Smooth muscle cell (in vitro differentiated cells): ENCODE measurements around the gene NOS1AP. TPM values are rescaled to one million over a fixed set of nuclear protein-coding genes. Genes with fewer than 3 reads are reported as not detected.
"Not testable (repeated sequence)": the region's sequence is repeated elsewhere in the genome, so short reads cannot be mapped to it uniquely, and the experiment has no call there.

Source experiments
- DNase-seq: peaks from one replicate; lab custom pipeline; 2025; ENCODE audit not compliant: unreplicated experiment; lab: John Stamatoyannopoulos, UW
- H2AFZ ChIP-seq: fragments of 200-600 bp; sonication (generic); 2 replicates; pipeline ENCODE4 v1.6.0; 2016; ENCODE audit warnings: antibody characterized with exemption, low read depth, mild to moderate bottlenecking
- H3F3A ChIP-seq: fragments of 200-600 bp; sonication (generic); 2 replicates; pipeline ENCODE4 v1.6.0; 2017; ENCODE audit warnings: antibody characterized with exemption, low read depth
- H3K27ac ChIP-seq: fragments of 200-600 bp; sonication (generic); 2 replicates; pipeline ENCODE4 v1.5.1; 2016; ENCODE audit warnings: low read depth, mild to moderate bottlenecking
- H3K27me3 ChIP-seq: fragments of 200-600 bp; sonication (generic); 2 replicates; pipeline ENCODE4 v1.6.1; 2016; ENCODE audit warnings: low read depth, mild to moderate bottlenecking
- H3K36me3 ChIP-seq: fragments of 200-600 bp; sonication (generic); 2 replicates; pipeline ENCODE4 v1.5.1; 2016; ENCODE audit warnings: low read depth
- H3K4me1 ChIP-seq: fragments of 200-600 bp; sonication (generic); 2 replicates; pipeline ENCODE4 v1.5.1; 2016; ENCODE audit warnings: low read depth
- H3K4me2 ChIP-seq: fragments of 200-600 bp; sonication (generic); 2 replicates; pipeline ENCODE4 v1.6.0; 2016; ENCODE audit warnings: mild to moderate bottlenecking
- H3K4me3 ChIP-seq: fragments of 200-600 bp; sonication (generic); 2 replicates; pipeline ENCODE4 v1.5.1; 2016; ENCODE audit warnings: mild to moderate bottlenecking
- H3K79me2 ChIP-seq: fragments of 200-600 bp; sonication (generic); 2 replicates; pipeline ENCODE4 v1.6.0; 2016; ENCODE audit warnings: low read depth, mild to moderate bottlenecking
- H3K9ac ChIP-seq: fragments of 200-600 bp; sonication (generic); 2 replicates; pipeline ENCODE4 v1.6.0; 2016; ENCODE audit warnings: low read depth
- H3K9me3 ChIP-seq: fragments of 200-600 bp; sonication (generic); replicated peaks from 2 replicates; pipeline ENCODE4 v1.5.1; 2016; ENCODE audit warnings: low read depth
- H4K20me1 ChIP-seq: fragments of 200-600 bp; sonication (generic); 2 replicates; pipeline ENCODE4 v1.6.0; 2016; ENCODE audit warnings: low read depth
- WGBS: methylation state at CpG from one replicate; pipeline ENCODE4 v1.1.7; 2016; ENCODE audit warnings: low lambda C conversion rate; 5-methylcytosine and 5-hydroxymethylcytosine counted together
- polyA plus RNA-seq: library from polyadenylated mRNA; unstranded; fragments of >200 nt; fragmentation: Nextera tagmentation; extraction: Ambion mirVana; gene quantifications from 2 replicates; pipeline ENCODE4 v1.2.1, GENCODE V29; 2016
- total RNA-seq: library from RNA; depleted of rRNA; stranded (reverse); fragments of >200 nt; gene quantifications from 2 replicates; pipeline ENCODE4 v1.2.3, GENCODE V29; 2014
- TF ChIP-seq, protein P1 (sequence below): fragments of 200-600 bp; sonication (generic); IDR thresholded peaks from 2 replicates; pipeline ENCODE4 v1.5.1; 2017; ENCODE audit warnings: borderline replicate concordance, mild to moderate bottlenecking, antibody characterized with exemption; ENCODE audit not compliant: insufficient read depth, poor library complexity, severe bottlenecking

Gene NOS1AP
- total and polyA plus RNA-seq, 2 experiments from 2014 or later: 0.54 to 0.80 TPM

DNA sequence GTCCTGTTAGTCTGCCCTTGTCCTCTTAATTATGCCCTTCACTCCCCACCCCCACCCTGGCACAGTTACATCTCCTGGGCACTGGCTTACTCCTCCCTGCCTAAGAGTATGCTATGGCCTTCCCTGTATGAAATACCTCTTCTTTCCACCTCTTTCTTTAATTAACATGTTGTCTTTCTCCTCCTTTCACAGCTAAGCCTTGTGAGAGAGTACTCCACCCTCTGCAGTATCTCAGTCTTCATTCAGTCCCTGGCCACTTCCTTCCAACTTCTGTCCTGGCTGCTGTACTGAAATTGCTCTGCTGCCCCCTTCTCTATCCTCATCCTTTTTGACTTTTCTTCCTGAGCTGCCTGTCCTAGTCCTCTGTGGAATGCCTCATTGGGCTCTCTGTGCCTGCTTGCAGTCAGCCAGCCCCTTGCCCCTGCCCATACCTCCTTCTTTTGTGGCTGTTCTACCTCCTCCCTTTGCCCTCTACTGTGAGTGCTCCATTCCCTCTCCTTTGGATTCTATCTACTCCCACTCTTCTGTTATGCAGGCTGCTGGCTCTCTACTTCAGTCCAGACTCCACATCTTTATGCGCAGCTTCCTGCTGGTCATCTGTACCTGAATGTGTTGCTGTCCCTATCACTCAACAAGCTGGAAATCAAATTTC lies 8.3 kb downstream of the NOS1AP start:
- no peak overlapping the region for H3K4me2 ChIP-seq
- H3K27me3 ChIP-seq: no peaks in the 10 kb centered on the region

DNA sequence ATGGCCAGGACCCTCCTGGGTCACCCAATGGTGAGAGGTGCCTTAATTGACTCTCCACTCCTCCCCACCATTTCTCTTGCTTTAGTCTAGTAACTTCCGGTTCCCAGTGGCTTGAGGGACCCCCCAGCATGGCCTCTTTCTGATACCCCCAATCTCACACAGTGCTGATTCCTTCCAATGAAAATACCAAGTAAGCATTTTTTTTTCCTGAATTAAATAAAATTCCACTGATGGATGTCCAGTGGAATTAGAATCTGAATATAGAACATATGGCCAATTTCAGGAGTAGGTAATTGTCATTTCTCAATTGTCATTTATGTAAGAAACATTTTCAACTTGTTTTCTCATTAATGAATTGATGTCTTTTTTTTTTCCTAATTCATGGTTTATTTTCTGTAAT lies 9.5 kb downstream of the NOS1AP start:
- H3K9ac ChIP-seq: no peak overlapping the region
- no peaks in the 10 kb centered on the region for H3F3A ChIP-seq
- H3K4me3 ChIP-seq: no peak overlapping the region
- no peak overlapping the region for H3K27ac ChIP-seq
- H2AFZ ChIP-seq: no peak overlapping the region
- TF ChIP-seq, protein P1, sequence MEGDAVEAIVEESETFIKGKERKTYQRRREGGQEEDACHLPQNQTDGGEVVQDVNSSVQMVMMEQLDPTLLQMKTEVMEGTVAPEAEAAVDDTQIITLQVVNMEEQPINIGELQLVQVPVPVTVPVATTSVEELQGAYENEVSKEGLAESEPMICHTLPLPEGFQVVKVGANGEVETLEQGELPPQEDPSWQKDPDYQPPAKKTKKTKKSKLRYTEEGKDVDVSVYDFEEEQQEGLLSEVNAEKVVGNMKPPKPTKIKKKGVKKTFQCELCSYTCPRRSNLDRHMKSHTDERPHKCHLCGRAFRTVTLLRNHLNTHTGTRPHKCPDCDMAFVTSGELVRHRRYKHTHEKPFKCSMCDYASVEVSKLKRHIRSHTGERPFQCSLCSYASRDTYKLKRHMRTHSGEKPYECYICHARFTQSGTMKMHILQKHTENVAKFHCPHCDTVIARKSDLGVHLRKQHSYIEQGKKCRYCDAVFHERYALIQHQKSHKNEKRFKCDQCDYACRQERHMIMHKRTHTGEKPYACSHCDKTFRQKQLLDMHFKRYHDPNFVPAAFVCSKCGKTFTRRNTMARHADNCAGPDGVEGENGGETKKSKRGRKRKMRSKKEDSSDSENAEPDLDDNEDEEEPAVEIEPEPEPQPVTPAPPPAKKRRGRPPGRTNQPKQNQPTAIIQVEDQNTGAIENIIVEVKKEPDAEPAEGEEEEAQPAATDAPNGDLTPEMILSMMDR: no peak
- no peaks in the 10 kb centered on the region for H3K79me2 ChIP-seq
- no peak for DNase-seq
- H3K4me1 ChIP-seq: peaks cover 14% of the 10 kb centered on the region
- H3K9me3 ChIP-seq: no peaks in the 10 kb centered on the region
- no peaks in the 10 kb centered on the region for H3K36me3 ChIP-seq
- no peaks in the 10 kb centered on the region for H4K20me1 ChIP-seq
- WGBS: 100% methylated on average over 1 of the region's 1 CpG
- H3K27me3 ChIP-seq: no peaks in the 10 kb centered on the region
- H3K4me2 ChIP-seq: no peak overlapping the region

More for the DNA sequence above, 8.3 kb downstream of the NOS1AP start:
- Histone ChIP-seq H3K27ac (no peak overlapping the region), H3K9ac (no peak overlapping the region), H4K20me1 (no peaks in the 10 kb centered on the region), H3F3A (no peaks in the 10 kb centered on the region), H3K36me3 (no peaks in the 10 kb centered on the region), H3K9me3 (no peaks in the 10 kb centered on the region), H3K4me1 (peaks cover 14% of the 10 kb centered on the region), H3K79me2 (no peaks in the 10 kb centered on the region), H2AFZ (no peak overlapping the region), H3K4me3 (no peak overlapping the region)
- WGBS: 91% methylated on average over 1 of the region's 1 CpG
- no peak for DNase-seq
- TF ChIP-seq, protein P1: no peak

DNA sequence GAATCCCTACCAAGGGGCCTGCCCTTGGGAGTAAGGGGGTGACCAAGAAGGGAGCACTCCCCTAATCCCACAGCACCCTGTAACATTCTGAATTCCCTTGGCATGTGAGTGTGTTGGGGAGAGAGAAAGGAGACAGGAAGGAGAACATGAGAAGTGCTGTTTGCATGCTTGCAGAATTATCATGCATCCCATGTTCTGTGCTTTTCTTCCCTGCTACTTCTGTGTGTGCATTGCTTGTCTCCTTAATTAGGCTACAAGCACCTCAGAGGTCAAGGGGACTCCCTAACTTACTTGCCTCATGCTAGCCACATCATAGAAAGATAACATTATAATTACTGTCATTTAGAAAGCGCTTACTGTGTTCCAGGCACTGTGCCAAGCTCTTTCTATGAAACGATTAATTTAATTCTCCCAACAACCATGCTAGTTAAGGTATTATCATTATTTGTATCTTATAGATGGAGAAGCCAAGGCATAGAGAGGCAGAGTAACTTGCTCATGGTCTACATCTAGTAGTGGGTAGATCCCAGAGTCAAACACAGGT lies 11.1 kb downstream of the NOS1AP start:
- TF ChIP-seq, protein P1: no peak
- Histone ChIP-seq H3K79me2 (no peaks in the 10 kb centered on the region), H3K9ac (no peak overlapping the region), H3K9me3 (no peaks in the 10 kb centered on the region), H4K20me1 (no peaks in the 10 kb centered on the region), H3K27me3 (no peaks in the 10 kb centered on the region), H2AFZ (no peak overlapping the region), H3K4me3 (no peak overlapping the region), H3F3A (no peaks in the 10 kb centered on the region), H3K4me1 (peaks cover 14% of the 10 kb centered on the region), H3K27ac (no peak overlapping the region), H3K4me2 (no peak overlapping the region), H3K36me3 (no peaks in the 10 kb centered on the region)
- WGBS: 86% methylated on average over 2 of the region's 2 CpGs
- DNase-seq: no peak

DNA sequence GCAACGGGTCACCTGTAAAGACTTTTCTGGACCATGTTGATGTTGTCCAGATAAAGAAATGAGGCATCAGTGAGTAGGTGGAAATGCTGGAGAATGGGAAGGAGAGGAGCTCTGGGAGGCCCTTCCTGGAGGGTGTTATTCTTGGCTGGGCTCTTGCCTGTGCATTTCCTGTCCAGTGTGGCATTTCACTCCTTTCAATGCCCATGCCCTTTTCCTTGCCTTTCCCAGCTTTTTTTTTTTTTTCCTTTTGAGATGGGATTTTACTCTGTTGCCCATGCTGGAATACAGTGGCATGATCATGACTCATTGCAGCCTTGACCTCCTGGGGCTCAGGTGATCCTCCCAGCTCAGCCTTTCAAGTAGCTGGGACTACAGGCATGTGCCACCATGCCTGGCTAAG lies 11.8 kb downstream of the NOS1AP start:
- no peaks in the 10 kb centered on the region for H3K79me2 ChIP-seq
- H3K27me3 ChIP-seq: no peaks in the 10 kb centered on the region
- no peak for DNase-seq
- peaks cover 14% of the 10 kb centered on the region for H3K4me1 ChIP-seq
- H3K9ac ChIP-seq: no peak overlapping the region
- H3K36me3 ChIP-seq: no peaks in the 10 kb centered on the region
- H2AFZ ChIP-seq: no peak overlapping the region
- no peaks in the 10 kb centered on the region for H4K20me1 ChIP-seq
- WGBS: 91% methylated on average over 1 of the region's 1 CpG
- H3K9me3 ChIP-seq: no peaks in the 10 kb centered on the region
- H3K4me2 ChIP-seq: no peak overlapping the region
- no peak overlapping the region for H3K27ac ChIP-seq
- TF ChIP-seq, protein P1: no peak
- no peak overlapping the region for H3K4me3 ChIP-seq
- no peaks in the 10 kb centered on the region for H3F3A ChIP-seq

DNA sequence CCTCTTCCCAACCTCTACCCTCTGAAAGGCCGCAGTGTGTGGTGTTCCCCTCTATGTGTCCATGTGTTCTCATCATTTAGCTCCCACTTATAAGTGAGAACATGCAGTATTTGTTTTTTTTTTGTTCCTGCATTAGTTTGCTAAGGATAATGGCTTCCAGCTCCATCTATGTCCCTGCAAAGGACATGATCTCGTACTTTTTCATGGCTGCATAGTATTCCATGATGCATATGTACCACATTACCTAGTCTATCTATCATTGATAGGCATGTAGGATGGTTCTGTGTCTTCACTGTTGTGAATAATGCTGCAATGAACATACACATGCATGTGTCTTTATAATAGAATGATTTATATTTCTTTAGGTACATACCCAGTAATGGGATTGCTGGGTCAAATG lies 12.6 kb downstream of the NOS1AP start:
- H3K4me2 ChIP-seq, H3K9me3 ChIP-seq, H3K36me3 ChIP-seq, H2AFZ ChIP-seq, H3K27ac ChIP-seq, H3K4me3 ChIP-seq, DNase-seq, H4K20me1 ChIP-seq, H3K9ac ChIP-seq, H3K27me3 ChIP-seq, H3F3A ChIP-seq, H3K79me2 ChIP-seq: not testable (repeated sequence)
- peaks cover 14% of the 10 kb centered on the region for H3K4me1 ChIP-seq
- WGBS: 98% methylated on average over 2 of the region's 2 CpGs
